GM19043 (cell line): Measurements from ENCODE around the gene OXSR1.
"Not testable (repeated sequence)": the region's sequence is repeated elsewhere in the genome, so short reads cannot be mapped to it uniquely, and the experiment has no call there.

Experiments
- ATAC-seq: cut with Tn5 transposase; IDR thresholded peaks from one replicate; pipeline ENCODE4 v1.9.1; 2021; ENCODE audit warnings: low read depth; ENCODE audit not compliant: unreplicated experiment

The OXSR1 gene

DNA sequence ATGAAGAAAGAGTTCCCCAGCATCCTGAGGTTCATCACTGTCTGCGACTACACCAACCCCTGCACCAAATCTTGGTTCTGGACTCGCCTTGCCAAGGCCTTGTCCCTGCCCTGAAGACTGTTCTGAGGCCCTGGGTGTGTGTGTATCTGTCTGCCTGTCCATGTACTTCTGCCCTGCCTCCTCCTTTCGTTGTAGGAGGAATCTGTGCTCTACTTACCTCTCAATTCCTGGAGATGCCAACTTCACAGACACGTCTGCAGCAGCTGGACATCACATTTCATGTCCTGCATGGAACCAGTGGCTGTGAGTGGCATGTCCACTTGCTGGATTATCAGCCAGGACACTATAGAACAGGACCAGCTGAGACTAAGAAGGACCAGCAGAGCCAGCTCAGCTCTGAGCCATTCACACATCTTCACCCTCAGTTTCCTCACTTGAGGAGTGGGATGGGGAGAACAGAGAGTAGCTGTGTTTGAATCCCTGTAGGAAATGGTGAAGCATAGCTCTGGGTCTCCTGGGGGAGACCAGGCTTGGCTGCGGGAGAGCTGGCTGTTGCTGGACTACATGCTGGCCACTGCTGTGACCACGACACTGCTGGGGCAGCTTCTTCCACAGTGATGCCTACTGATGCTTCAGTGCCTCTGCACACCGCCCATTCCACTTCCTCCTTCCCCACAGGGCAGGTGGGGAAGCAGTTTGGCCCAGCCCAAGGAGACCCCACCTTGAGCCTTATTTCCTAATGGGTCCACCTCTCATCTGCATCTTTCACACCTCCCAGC, 24.0 kb upstream of the OXSR1 start:
- no peak for ATAC-seq

DNA sequence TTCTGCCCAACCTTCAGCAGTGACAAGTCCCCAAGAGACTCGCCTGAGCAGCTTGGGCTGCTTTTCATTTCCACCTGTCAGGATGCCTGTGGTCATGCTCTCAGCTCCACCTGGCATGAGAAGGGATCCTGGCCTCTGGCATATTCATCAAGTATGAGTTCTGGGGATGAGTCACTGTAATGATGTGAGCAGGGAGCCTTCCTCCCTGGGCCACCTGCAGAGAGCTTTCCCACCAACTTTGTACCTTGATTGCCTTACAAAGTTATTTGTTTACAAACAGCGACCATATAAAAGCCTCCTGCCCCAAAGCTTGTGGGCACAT, 23.4 kb upstream of the OXSR1 start:
- no peak for ATAC-seq

DNA sequence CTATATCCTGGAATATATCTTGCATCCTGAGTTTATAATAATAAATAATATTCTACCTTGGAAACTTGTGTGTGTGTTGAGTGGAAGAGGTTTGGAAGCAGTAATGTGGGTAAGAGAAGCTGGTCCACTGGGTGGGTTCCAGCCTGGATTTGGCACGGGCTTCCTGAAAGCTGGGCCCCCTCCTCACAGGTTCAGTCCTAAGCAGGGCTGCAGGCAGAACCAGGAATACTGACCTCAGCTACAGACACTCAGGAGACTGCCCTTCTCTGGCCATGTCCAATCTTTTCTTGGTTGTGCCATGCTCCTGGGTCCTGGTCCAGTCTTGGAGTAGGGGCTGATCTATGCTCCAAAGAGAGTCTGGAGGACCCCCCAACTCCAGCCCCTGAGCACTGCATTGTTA, 22.4 kb upstream of the OXSR1 start:
- no peak for ATAC-seq

DNA sequence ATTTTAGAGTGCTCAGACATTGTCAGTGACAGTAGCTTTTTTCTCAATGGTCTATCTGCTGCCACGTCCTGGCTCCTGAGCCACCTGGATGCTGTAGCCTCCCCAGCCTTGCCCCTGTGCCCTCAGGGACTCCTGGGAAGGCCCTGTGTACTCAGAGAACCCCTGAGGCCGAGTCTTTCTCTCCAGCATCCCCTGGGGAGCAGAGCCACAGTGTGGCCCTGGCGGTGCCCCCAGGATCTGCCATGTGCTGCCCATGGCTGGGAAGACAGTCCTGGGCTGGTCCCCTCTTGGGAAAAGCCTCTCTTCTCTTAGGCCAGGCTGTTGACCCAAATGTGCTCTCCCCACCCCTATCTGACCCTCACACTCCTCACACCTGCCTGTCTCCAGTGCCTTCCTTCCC, 21.8 kb upstream of the OXSR1 start:
- no peak for ATAC-seq

DNA sequence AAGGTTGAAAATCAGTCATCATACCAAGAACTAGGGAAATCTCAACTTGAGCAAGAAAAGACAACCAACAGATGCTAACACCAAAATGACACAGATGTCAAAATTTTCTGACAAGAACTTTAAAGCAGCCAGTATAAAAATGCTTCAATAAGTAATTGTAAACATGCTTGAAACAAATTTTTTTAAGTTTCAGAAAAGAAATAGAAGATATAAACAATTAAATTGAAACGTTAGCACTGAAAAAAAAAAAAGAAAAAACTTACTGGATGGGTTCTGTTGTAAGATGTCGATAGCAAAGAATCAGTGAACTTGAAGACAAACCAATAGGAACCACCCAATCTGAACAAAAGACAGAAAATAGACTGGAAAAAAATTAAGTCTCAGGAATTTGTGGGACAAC, 18.8 kb upstream of the OXSR1 start:
- no peak for ATAC-seq

DNA sequence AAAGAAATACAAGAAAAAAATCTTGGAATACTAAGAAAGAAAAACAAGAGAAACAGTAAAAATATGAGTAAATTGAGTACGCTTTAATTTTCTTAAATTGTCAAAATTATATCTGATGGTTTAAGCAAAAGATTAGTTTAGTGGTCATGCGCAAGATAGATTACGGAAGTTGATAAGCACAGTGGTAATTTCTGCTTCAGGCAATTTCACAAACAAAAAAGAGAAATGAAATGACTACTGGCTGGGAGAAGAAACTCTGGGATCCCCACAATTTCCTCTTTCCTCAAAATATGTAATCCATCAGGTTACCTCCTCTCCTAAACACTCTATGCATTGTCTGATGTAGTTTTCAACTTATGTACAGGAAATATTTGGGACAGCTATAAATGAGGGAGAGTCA, 17.9 kb upstream of the OXSR1 start:
- ATAC-seq, result no peak

DNA sequence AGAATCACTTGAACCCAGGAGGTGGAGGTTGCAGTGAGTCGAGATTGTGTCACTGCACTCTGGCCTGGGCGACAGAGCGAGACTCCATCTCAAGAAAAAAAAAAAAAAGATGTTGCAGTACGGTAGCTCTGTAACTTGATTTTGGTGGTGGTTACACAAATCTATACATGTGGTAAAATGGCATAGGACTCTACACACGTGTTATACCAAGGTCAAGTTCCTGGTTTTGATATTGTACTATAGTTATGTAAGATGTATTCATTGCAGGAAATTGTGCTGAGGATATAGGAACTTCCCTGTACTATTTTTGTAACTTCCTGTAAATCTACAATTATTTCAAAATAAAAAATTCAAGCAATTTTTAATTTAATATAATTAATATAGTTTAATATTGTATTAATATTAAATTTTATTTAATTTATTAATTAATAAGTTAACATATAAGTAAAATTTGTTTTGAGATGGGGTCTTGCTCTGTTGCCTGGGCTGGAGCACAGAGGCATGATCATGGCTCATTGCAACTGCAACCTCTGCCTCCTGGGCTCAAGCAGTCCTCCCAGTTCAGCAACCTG, 16.9 kb upstream of the OXSR1 start:
- no peak for ATAC-seq

DNA sequence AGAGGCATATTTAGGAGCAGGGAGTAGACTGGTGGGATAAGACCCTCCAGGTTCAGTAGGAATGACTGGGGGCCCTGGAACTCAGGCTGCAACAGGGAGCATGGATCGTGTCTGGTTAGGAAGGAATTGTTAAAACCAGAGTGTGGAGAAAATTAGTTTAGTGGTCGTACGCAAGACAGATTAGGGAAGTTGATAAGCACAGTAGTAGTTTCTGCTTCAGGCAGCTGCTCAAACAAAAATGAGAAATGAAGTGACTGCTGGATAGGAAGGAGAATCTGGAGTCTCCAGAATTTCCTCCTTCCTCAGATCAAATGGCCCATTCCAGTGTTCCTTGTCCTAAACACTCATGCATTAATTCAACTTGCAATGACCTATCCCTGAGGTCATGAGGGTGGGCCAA, 15.6 kb upstream of the OXSR1 start:
- no peak for ATAC-seq

DNA sequence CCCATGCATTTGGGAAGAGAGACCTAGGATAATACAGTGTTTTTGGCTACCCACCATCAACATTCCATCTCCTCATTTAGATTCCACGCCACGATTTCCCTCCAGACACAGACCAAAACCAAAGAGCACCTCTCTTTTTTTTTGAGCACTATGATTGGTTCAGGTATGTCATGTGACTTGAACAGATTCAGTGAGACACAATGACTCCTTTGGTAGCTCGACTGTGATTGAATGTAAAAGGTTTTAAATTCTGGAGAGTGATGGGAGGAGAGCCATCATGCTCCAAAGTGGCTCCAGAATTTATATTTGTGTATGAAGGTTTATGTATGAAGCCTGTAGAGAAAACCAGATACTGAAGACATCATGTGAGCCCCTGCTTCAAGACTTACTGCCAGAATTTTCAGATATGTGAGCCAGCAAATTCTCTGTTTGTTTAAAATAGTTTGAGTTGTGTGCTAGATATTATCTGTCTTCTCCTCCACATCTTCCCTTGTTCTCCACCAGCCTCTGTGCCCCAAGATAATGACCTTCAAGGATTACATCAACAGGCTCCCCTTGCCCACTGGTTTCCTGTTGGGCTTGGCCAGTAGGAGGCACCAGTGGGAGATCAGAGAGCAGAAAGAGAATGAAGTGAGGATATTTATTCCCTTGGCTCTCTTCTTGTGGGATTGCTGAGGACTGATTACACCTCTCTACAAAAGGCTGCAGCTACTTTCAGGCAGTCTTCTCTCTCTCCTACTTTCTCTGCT, 14.4 kb upstream of the OXSR1 start:
- no peak for ATAC-seq

DNA sequence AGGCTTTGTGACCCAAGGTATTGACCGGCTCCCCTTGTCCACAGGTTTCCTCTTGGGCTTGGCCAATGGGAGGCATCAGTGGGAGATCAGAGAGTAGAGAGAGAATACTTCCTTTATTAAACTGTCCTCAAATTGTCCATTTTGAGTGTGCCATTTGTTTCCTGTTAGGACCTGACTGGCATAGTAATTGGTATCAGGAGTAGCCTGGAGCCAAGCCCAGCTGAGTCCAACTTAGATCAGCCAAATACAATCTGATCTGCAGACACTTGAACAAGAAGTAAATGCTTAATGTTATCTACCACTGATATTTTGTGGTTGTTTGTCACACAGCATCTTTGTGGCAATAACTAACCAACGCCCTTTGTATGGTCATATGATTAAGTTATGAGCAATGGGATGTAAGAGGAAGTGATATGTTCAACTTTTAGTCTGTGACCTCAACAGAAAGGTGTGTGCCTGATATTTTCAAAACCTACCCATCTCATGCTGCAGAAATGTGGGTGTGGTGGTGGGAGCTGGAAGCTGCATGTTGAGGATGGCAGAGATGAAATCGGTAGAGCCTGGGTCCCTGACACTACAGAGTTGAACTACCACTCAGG, 13.6 kb upstream of the OXSR1 start:
- ATAC-seq, result no peak

DNA sequence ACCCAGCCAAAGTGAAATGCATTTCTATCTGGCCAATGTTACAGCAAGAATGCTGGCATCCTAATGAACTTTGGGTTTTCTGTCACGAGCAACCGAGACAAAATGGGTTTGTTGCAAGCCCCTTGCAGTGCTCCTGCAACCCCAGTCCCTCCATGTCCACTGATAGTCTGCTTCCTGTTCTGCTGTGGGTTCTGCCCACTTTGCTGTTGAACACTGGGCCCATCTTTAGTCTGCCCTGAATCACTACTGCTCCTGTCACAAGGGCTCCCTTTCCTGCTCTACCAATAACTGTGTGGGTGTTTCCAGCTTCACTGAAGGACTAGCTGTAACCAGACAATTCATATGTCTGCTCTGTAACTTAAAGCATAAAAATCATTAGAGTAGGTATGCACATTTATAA, 12.7 kb upstream of the OXSR1 start:
- ATAC-seq, result no peak

DNA sequence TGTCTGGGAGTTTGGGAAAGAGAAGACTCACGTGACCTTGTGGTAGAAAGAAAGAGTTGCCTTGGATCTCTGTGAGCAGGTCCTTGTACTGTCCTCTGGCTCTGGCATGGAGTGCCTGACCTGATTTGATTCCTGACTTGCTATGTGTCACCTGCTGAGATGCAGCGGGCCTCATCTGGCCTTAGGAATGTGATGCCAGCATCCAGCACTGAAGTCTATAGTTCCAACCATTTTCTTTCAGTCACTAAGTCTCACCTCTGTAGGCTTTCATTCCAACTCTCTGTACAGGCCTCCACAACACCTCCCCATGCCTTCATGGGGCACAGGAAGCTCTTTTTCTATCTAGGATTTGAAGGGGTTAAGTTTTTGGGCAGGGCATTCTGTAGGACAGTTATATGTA, 12.1 kb upstream of the OXSR1 start:
- no peak for ATAC-seq

DNA sequence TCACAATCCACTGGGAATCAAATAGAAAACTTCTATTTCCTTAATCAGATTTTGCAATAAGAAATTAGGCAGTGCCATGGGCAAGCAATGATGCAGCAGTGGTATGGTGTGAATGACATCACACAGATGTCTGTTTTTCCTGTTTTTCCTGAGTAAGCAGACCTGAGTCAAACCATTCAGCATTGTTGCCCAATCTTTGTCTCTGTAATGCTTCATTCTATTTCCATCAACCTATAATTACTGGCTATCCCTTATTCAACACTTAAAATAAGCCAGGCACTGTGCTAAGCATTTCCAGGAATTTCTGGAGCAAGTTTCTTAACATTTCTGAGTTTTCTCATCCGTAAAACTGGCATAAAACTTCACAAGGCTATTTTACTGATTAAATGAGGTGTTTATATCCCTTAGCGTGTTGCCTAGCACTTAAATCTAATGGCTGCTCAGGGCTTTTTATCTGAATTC, 11.3 kb upstream of the OXSR1 start:
- ATAC-seq, result no peak

DNA sequence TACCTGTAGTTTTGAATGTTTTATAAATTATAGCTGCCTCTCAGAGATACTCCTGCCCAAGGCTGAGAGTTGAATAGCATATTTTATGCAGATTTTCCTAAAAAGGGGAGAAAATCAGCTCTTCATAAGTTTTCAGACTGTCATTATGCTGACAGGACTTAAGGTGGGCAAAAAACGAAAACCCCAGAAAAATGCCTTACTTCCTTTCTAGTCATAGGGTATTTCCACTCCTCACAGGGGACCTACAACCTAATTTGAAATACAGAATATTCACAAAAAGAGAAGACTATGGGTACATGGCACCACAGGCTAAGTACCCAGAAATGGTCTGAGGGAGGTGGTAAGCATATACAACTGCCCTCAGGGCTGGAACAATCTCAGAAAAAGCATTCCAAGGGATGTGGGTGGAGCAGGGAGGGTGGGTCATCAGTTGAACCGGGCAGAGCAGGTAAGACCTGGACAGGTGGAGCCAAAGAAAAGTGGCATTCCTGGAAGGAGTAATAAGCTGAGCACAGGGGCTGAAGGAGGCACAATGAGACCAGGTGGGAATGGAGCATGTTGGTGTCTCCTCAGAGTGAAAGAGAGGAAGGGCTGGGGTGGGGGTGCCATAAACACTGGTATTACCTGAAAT, 10.6 kb upstream of the OXSR1 start:
- ATAC-seq, result no peak

DNA sequence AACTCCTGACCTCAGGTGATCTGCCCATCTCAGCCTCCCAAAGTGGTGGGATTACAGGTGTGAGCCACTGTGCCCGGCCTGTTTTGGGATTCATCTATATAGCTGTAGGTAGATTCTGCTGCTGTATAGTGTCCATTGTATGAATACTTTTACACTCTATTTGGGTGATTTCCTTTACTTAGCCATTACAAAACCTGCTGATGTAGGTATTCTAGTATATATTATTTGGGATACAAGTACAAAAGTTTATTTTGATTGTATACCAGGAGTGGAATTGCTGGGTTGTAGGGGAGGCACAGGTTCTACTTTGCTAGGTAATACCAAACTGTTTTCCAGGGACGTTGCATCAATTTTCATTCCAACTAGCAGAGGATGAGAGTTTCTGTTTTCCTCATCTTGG, 9.5 kb upstream of the OXSR1 start:
- ATAC-seq, result no peak

DNA sequence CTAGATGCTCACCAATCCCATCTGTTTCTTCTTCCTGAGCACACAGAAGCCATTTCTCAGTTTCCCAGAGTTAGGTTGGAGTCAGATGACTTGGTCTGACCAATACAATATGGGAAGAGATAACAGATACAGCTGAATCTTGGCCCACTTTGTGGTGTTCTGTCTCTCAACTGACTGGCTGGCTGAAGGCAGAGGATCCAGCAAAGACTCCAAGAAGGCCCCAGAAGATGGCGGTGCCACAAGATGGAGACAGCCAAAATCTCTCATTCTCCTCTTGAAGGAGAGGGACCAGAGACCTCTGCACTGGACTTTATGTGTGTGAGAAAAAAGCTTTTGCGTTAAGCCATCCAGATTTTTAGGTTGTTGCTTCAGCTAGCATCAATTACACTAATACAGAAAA, 8.2 kb upstream of the OXSR1 start:
- ATAC-seq, result no peak

DNA sequence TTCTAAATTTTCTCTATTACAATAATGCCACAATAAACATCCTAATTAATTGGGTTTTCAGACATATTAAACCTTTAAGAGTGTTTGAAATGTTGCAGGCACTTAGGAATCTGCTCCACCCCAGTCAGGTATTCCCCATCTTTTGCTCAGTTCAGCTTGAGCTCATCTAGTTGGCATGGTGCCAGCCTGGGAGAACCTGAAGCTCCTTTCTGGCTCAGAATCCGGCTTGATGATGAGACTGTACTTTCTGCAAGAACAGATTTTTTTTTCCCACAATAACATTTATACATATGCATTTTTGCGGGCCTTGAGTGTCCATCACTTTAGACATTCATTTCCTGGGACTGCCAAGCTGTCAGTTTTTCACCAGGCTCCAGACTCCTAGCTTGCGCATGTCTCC, 7.7 kb upstream of the OXSR1 start:
- ATAC-seq, result no peak

DNA sequence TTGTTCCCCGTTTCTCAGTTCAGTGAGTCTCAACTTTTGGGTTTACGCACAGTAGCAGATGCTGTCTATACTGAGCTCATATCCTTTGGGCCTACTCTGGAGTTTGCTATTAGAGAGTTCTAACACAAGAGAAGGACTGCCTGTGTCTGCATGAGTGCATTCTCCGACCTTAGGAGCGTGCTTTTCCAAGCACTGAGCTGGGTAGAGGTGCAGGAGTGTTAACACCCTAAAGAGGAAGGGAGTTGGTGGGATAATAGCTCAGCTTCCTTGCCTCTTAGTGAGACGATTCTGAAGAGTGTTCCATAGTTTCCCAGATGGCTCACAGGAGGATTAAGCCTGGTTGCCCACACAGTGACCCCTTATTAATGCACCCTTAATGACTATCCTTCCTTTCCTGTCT, 6.9 kb upstream of the OXSR1 start:
- no peak for ATAC-seq

DNA sequence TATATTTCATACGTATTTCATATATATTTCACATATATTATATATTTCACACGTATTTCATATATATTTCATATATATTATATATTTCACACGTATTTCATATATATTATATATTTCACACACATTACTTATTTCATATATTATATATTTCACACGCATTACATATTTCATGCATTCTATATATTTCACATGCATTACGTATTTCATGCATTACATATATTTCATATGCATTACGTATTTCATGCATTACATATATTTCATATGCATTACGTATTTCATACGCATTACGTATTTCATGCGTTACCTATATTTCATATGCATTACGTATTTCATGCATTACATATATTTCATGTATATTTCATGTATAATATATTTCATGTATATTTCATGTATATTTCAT, 4.6 kb upstream of the OXSR1 start:
- not testable (repeated sequence) for ATAC-seq

DNA sequence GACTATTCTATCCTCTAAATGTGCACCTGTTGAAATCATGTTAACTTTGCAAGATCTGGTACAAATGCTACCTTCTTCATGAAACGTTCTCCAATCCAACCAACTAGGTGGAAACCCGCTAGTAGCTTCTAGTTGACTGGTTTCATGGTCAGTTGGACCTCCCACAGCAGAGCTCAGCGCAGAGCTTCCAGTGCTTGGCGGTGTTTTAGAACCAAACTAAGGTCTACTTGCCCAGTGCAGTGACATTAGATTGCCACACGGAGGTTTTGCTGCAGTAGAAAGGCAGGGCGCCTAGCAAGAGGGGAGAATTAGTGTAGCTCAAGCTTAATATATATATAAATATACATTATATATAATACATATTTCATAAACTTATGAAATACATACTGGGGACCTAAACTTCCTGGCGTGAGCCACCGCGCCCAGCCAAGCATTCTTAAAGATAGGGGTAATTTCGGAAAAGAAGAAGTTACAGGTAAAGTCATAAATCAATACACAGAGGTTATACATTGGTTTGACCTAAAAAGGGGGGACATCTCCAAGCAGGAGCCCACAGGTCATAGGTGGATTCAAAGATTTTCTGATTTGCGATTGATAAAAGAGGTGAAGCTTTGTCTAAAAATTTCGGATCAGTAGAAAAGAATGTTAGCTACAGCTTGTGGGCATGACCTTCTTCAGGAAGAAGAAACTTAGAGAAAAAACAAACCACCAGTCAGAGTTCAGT, 2.1 kb upstream of the OXSR1 start:
- ATAC-seq, result no peak
